ENCODE measurements around the gene CATSPERE. TPM values are rescaled to one million over a fixed set of nuclear protein-coding genes. Genes with fewer than 3 reads are reported as not detected.

Gene CATSPERE
- total RNA-seq, 1 donor from 2014 or later = 1.7 TPM

- ATAC-seq = no peak
- no peak overlapping the region for H3K4me3 ChIP-seq
These were observed 184.3 kb downstream of the CATSPERE start for GRCh38 chr1:244645414-244645813.

GRCh38 chr1:244645890-244646289, 184.8 kb downstream of the CATSPERE start:
- Histone ChIP-seq H3K27me3 (ENCODE audit: low read depth) (no peaks in the 10 kb centered on the region), H3K4me3 (no peak overlapping the region), H3K9me3 (no peaks in the 10 kb centered on the region), H3K27ac (no peak overlapping the region), H3K36me3 (no peaks in the 10 kb centered on the region), H3K4me1 (no peaks in the 10 kb centered on the region)
- intact Hi-C loops (cut with DNase I) = no loop called here
- DNase-seq (no peak), ATAC-seq (no peak)
- no peak for TF ChIP-seq CTCF (IDR thresholded peaks at IDR 0.05)

More at GRCh38 chr1:244645414-244645813, 184.3 kb downstream of the CATSPERE start:
- no peaks in the 10 kb centered on the region for H3K4me1 ChIP-seq
- DNase-seq = no peak
- H3K27ac ChIP-seq = no peak overlapping the region
- TF ChIP-seq CTCF (IDR thresholded peaks at IDR 0.05) = no peak
- H3K9me3 ChIP-seq = no peaks in the 10 kb centered on the region
- no peaks in the 10 kb centered on the region for H3K27me3 ChIP-seq (ENCODE audit: low read depth)
- H3K36me3 ChIP-seq = no peaks in the 10 kb centered on the region
- intact Hi-C loops (cut with DNase I) = no loop called here

GRCh38 chr1:244647819-244648218, 186.7 kb downstream of the CATSPERE start:
- DNase-seq (no peak), ATAC-seq (no peak)
- H3K36me3 ChIP-seq = no peaks in the 10 kb centered on the region
- intact Hi-C loops (cut with DNase I) = no loop called here
- no peaks in the 10 kb centered on the region for H3K9me3 ChIP-seq
- TF ChIP-seq CTCF (IDR thresholded peaks at IDR 0.05) = no peak
- H3K27ac ChIP-seq = no peak overlapping the region
- peaks cover 6% of the 10 kb centered on the region for H3K4me1 ChIP-seq
- H3K4me3 ChIP-seq = no peak overlapping the region
- no peaks in the 10 kb centered on the region for H3K27me3 ChIP-seq (ENCODE audit: low read depth)

GRCh38 chr1:244651956-244652622, 191.0 kb downstream of the CATSPERE start:
- DNase-seq (no peak), ATAC-seq (no peak)
- no peaks in the 10 kb centered on the region for H3K36me3 ChIP-seq
- no peaks in the 10 kb centered on the region for H3K9me3 ChIP-seq
- peaks cover 41% of the 10 kb centered on the region for H3K4me1 ChIP-seq
- no peak for TF ChIP-seq CTCF (IDR thresholded peaks at IDR 0.05)
- H3K4me3 ChIP-seq = peak overlapping the region; percentile 80
- peak overlapping the region; percentile 96 for H3K27ac ChIP-seq
- intact Hi-C loops (cut with DNase I) = no loop called here
- no peaks in the 10 kb centered on the region for H3K27me3 ChIP-seq (ENCODE audit: low read depth)

- DNase-seq = peak; percentile 99
- Histone ChIP-seq H3K4me1 (peaks cover 48% of the 10 kb centered on the region), H3K9me3 (no peaks in the 10 kb centered on the region), H3K27me3 (ENCODE audit: low read depth) (no peaks in the 10 kb centered on the region), H3K36me3 (no peaks in the 10 kb centered on the region), H3K4me3 (peak within 1 kb of the TSS; percentile 80), H3K27ac (peak within 1 kb of the TSS; percentile 96)
- peak; percentile 62 for TF ChIP-seq CTCF (IDR thresholded peaks at IDR 0.05)
- intact Hi-C loops (cut with DNase I) = no loop called here
- ATAC-seq = peak; percentile 96 to 98
These were observed 191.8 kb downstream of the CATSPERE start, which contains the start of gene DESI2 for GRCh38 chr1:244652623-244653438. Gene DESI2 (plus strand): TSS chr1:244653126. CDS start chr1:244653314, 188 bp downstream.
